Suppressor macrophage treated with lipopolysaccharide for 4 hours (primary cell): ENCODE data around the gene GUCY2F.

Source experiments
- DNase-seq: peaks from one replicate; pipeline ENCODE4 v3.0.0-alpha.2; 2020

Gene GUCY2F

DNA sequence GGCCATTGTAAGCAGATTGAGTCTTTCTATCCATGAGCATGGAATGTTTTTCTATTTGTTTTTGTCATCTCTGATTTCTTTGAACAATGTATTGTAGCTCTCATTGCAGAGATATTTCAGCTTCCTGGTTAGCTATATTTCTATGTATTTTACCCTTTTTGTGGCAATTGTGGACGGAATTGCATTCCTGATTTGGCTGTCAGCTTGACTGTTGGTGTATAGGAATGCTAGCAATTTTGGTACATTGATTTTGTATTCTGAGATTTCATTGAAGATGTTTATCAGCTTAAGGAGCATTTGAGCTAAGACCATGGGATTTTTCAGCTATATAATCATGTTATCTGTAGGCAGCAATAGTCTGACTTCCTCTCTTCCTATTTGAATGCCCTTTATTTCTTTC lies 154.6 kb downstream of the GUCY2F start:
- DNase-seq, result no peak
